T-helper 2 cell treated with Interferon-gamma antibody and Interleukin-4, amounts not matched to agents 100 ng/mL and 5 ng/mL, for 36 hours (primary cell): Measurements from ENCODE around the gene SFXN3. TPM values are rescaled to one million over a fixed set of nuclear protein-coding genes. Genes with fewer than 3 reads are reported as not detected.
"Not testable (repeated sequence)": the region's sequence is repeated elsewhere in the genome, so short reads cannot be mapped to it uniquely, and the experiment has no call there.

Experiments used
- intact Hi-C: fragments of 100-400 bp; cut with micrococcal nuclease; formaldehyde crosslinking; loops from one replicate; pipeline ENCODE4 v1.15.1; 2023
- total RNA-seq: library from RNA; stranded (reverse); gene quantifications from 2 replicates; pipeline ENCODE4 v1.2.3, GENCODE V29; 2022

The SFXN3 gene
- total RNA-seq, 1 donor from 2014 or later, result 29.2 TPM

- intact Hi-C loops, result loop anchor here (1.0 to 2.0 kb wide), 5 partner anchors 10 to 119 kb away; partner anchors contain the start of genes LZTS2 and SLF2
These were observed 982 bp downstream of the SFXN3 start for GRCh38 chr10:101031796-101032636.

DNA sequence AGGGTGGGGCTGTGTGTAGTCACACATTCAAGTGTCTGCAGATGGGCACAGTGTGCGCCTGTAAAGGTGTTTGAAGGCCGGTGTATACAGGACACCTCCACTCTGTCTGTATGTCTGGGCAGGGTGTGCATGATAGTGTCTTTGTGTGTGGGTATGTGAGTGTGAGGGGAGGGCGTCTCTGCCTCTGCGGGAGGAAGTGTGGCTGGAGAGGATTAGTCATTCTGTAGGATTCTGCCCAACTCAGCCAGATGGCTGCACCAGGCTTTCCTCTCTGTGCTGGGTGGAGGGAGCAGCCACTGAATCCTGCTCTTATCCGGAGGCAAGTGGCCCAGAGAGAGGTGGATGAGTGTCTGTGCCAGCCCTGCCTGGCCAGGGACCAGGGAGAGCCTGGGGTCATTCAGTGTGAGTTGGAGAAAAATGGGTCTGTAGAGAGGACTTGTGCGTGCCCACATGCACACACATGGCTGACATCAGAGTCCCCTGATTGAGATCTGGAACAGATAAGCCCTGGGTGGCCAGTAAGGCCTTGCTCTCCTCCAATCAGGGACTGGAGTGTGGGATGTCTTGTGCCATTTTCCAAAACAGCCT, 1.7 kb downstream of the SFXN3 start:
- intact Hi-C loops, result loop anchor here (1.0 to 2.0 kb wide), 4 partner anchors 10 to 120 kb away; partner anchors contain the start of gene SLF2

GRCh38 chr10:101033276-101033675, 2.2 kb downstream of the SFXN3 start:
- intact Hi-C loops, result loop anchor here (2.0 kb wide), 2 partner anchors 14 to 120 kb away; partner anchors contain the start of gene SLF2

DNA sequence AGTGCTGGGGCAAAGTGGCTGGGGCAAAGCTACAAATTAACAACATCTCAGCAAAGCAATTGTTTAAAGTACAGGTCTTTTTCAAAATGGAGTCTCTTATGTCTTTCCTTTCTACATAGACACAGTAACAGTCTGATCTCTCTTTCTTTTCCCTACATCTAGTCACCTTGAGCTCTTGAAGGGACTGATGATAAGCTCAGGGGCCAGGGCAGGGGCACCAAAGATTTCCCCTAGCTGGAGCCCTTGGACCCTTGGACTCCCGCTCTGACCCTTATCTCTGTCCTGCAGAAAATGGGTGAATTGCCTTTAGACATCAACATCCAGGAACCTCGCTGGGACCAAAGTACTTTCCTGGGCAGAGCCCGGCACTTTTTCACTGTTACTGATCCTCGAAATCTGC, 3.4 kb downstream of the SFXN3 start:
- intact Hi-C loops, result not testable (repeated sequence)

DNA sequence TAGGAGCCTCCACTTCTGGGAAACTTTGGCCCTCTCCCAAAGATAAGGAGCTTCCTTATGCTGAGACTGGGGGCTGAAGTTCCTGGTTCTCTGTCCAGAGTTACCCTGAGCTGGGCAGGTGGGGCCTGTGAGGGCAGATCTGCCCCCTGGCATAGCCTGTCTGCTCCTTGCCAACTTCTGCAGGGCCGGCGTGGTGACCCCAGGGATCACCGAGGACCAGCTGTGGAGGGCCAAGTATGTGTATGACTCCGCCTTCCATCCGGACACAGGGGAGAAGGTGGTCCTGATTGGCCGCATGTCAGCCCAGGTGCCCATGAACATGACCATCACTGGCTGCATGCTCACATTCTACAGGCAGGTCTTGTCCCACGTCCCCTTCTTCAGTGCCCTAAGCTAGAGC, 4.3 kb downstream of the SFXN3 start:
- intact Hi-C loops, result no loop called here

- intact Hi-C loops, result no loop called here
These were observed 5.1 kb downstream of the SFXN3 start for GRCh38 chr10:101035916-101036702.

GRCh38 chr10:101036726-101037125, 5.7 kb downstream of the SFXN3 start:
- intact Hi-C loops, result no loop called here

GRCh38 chr10:101038484-101038883, 7.5 kb downstream of the SFXN3 start:
- intact Hi-C loops, result no loop called here

DNA sequence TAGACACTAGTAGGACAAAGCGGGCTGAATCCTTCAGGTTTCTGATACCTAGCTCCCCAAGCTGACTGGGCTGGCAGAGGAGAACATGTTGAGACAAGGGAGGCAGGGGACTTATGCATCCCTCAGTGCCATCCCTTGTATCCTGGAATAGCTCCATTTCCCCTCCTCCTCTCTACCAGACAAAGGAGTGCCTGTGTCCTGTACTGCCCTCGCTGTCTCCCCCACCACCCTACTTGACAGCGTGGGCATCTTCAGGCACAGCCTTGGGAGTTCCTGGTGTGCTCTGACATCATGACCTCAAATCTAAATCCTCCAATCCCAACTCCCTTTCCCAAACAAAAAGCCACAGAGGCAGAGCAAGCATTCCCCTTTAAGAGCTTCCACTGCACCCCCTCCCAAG, 9.0 kb downstream of the SFXN3 start:
- intact Hi-C loops, result loop anchor here (5.0 kb wide), 1 partner anchor 102 kb away; no protein-coding TSS in a partner anchor

GRCh38 chr10:101040851-101041250, 9.8 kb downstream of the SFXN3 start:
- intact Hi-C loops, result loop anchor here (5.0 kb wide), 1 partner anchor 101 kb away; no protein-coding TSS in a partner anchor

GRCh38 chr10:101041252-101041761, 10.3 kb downstream of the SFXN3 start:
- intact Hi-C loops, result loop anchor here (5.0 kb wide), 1 partner anchor 101 kb away; no protein-coding TSS in a partner anchor

- intact Hi-C loops, result loop anchor here (1.0 to 5.0 kb wide), 3 partner anchors 10 to 100 kb away; no protein-coding TSS in a partner anchor
These were observed 11.1 kb downstream of the SFXN3 start for GRCh38 chr10:101042118-101042517.

- intact Hi-C loops, result loop anchor here (1.0 to 5.0 kb wide), 3 partner anchors 11 to 99 kb away; no protein-coding TSS in a partner anchor
These were observed 11.8 kb downstream of the SFXN3 start for GRCh38 chr10:101042667-101043362.

GRCh38 chr10:101043363-101043707, 12.3 kb downstream of the SFXN3 start:
- intact Hi-C loops, result loop anchor here (5.0 kb wide), 1 partner anchor 99 kb away; no protein-coding TSS in a partner anchor

DNA sequence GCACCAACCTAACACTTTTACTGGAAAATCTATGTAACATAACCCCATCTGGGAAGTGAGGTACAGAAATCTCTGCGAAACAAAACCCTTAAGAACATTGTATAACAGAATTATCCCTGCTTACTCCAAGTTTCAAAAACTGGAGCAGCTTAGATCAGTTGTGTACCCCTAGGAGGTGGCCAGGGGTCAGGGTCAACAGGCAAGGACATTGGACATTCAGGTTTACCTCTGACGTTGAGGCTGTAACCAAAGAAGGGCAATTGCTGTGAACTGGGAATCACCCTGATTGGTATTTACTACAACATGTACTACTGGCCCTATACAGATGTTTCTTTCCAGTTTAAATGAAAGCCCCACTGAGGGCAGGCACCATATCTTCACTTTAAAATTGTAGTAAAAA, 13.1 kb downstream of the SFXN3 start:
- intact Hi-C loops, result loop anchor here (5.0 kb wide), 1 partner anchor 98 kb away; no protein-coding TSS in a partner anchor

GRCh38 chr10:101046332-101047238, 15.6 kb downstream of the SFXN3 start:
- intact Hi-C loops, result no loop called here

DNA sequence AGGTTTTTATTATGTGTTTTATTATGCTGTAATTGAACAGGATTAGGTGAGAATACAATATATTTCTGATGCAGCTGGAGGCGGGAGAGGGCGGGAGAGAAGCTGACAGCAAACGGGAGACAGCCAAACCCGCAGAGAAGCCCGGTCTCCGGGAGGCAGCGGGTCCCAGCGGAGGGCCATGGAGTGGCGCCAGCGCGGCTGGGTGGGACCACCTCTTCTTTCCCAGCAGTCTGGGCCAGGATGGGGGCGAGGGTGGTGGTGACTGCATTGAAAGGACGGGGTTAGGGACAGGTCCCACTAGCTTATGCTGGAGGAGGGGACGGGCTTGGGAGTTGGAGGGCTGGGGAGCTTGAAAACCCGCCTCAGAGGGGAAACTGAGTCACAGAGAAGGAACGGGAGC, 16.2 kb downstream of the SFXN3 start:
- intact Hi-C loops, result no loop called here

DNA sequence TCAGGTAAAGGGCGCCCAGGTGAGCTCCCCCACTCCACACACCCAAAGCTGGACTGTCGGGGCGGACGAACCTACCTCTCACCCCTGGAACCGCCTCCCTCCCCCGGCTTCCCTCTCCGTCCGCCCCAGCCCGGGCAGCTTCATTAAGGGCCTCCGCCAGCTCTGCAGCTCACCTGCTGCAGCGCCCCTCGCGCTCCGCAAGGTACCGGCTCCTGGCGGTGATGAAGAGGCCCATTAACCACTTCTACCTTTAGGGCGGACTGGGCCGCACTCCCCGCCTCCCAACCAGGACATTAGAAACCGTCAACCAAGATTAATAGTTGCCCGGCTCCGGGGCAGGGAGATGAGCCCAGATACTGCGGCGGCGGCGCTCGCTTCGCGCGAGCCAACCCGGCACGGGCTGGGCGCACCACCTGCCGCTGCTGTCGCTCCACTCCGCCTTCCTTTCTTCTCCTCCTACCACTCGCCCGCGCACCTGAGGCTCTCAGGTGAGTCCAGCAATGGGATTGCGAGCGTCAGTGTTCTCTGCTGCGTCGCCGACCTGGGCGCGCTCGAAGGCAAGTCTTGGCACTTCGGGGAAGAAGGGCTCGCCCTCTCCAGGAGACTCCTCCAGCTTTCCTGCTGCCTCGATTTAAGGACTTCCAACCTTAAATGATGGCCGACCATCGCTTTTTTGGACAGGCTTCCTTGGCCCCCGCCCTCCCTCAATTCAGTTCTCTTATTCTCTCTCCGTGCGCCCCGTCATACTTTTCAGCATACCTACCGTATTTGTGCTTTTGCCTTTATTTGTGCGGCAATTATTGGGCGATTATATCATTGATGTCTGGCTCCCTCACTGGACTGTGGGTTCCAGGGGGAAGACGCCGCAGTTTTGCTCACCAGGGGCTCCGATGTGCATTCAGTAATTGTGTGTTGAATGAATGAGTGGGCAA, 17.2 kb downstream of the SFXN3 start:
- intact Hi-C loops, result no loop called here
